ENCODE data around the gene FBXO30. TPM values are rescaled to one million over a fixed set of nuclear protein-coding genes. Genes with fewer than 3 reads are reported as not detected.
A peak's percentile ranks its signal among the peaks of the same experiment; 100 is the strongest.

FBXO30 gene
- total and polyA plus RNA-seq, 8 donors, result 1.2 to 32.5 (median 5.2) TPM

DNA sequence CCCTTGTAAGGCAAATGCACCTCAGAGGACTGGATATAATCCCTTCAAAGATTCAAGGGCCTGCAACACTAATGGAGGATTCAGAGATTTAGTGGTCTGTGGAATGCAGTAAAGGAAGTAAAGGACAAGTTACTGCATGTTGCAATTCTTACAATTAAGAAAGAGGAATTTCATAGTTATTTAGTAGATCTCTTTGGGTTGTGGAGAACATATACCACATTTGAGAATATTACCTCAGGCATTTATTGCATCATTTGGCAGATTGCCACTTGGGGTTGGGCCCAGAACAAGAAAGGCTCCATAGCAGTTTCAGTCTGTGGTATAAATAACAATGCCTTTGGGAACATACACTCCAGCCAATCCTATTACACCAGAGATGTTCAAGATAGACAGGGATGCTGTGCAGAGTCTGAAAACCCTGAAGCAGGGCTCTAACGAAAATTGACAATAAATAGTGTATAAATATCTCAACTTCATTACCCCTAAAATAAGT, 58.4 kb downstream of the FBXO30 start:
- H3K36me3 ChIP-seq, result no peaks in the 10 kb centered on the region
- WGBS, 5 donors, result 29 to 67% (median 39%) methylated on average over 1 of the region's 1 CpG
- peak in 1 of 2 donors; percentile 53 for DNase-seq
- H3K4me1 ChIP-seq, result no peaks in the 10 kb centered on the region
- no peak overlapping the region for H3K27ac ChIP-seq
- TF ChIP-seq EP300 (IDR thresholded peaks at IDR 0.05) (no peak), POLR2A (IDR thresholded peaks at IDR 0.05) (no peak), POLR2AphosphoS5 (IDR thresholded peaks at IDR 0.05) (no peak)
- TF ChIP-seq, protein P1, sequence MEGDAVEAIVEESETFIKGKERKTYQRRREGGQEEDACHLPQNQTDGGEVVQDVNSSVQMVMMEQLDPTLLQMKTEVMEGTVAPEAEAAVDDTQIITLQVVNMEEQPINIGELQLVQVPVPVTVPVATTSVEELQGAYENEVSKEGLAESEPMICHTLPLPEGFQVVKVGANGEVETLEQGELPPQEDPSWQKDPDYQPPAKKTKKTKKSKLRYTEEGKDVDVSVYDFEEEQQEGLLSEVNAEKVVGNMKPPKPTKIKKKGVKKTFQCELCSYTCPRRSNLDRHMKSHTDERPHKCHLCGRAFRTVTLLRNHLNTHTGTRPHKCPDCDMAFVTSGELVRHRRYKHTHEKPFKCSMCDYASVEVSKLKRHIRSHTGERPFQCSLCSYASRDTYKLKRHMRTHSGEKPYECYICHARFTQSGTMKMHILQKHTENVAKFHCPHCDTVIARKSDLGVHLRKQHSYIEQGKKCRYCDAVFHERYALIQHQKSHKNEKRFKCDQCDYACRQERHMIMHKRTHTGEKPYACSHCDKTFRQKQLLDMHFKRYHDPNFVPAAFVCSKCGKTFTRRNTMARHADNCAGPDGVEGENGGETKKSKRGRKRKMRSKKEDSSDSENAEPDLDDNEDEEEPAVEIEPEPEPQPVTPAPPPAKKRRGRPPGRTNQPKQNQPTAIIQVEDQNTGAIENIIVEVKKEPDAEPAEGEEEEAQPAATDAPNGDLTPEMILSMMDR (IDR thresholded peaks at IDR 0.05), result no peak
- no peaks in the 10 kb centered on the region for H3K9me3 ChIP-seq
- H3K27me3 ChIP-seq, result no peaks in the 10 kb centered on the region
- no peak overlapping the region for H3K4me3 ChIP-seq
- intact Hi-C loops (cut with DNase I; ENCODE audit: low total_unique reads), result no loop called here

DNA sequence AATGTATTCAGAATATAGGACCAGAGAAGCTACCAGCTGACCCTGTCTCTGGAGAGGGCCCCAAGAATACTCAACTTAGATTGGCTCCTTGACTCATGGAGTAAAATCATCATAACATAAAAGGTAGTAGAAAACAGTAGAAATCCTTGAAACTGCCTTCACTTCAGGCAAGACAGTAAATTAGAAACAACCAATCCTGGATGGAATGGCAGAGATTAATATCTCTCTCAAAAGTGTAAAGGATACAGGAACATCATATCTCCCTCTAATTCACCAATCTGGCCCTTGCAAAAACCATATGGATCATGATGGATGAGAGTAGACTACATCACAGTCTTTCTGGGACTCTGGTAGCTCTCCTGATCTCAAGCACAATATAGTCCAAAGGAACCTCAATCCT, 58.9 kb downstream of the FBXO30 start:
- TF ChIP-seq, protein P1 (IDR thresholded peaks at IDR 0.05), result no peak
- Histone ChIP-seq H3K9me3 (no peaks in the 10 kb centered on the region), H3K4me3 (no peak overlapping the region), H3K27me3 (no peaks in the 10 kb centered on the region), H3K36me3 (no peaks in the 10 kb centered on the region), H3K27ac (no peak overlapping the region), H3K4me1 (no peaks in the 10 kb centered on the region)
- DNase-seq, result no peak
- intact Hi-C loops (cut with DNase I; ENCODE audit: low total_unique reads), result no loop called here

DNA sequence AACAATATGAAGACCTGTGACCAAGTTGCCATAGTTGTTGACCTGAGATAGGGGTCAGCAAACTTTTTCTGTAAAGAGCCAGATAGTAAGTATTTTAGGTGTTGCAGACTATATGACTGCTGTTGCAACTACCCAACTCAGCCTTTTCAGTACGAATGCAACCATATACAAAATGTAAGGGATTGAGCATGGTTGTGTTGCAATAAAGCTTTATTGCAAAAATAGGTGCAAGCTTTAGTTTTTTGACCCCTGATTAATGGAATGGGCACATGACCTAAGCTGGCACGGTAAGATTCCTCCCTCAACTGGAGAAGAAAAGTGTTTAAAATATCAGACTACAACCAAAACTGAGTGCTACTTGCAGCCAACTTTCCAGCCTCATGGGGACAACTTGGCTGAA, 62.0 kb downstream of the FBXO30 start:
- no peak overlapping the region for H3K4me3 ChIP-seq
- no peaks in the 10 kb centered on the region for H3K27me3 ChIP-seq
- H3K4me1 ChIP-seq, result peaks cover 0 to 7% (median 0%) of the 10 kb centered on the region in 4 donors
- TF ChIP-seq EP300 (IDR thresholded peaks at IDR 0.05) (no peak), POLR2AphosphoS5 (IDR thresholded peaks at IDR 0.05) (no peak), POLR2A (IDR thresholded peaks at IDR 0.05) (no peak)
- TF ChIP-seq, protein P1 (IDR thresholded peaks at IDR 0.05), result no peak
- 74 to 86% (median 83%) methylated on average over 2 of the region's 2 CpGs for WGBS, 5 donors
- no peaks in the 10 kb centered on the region for H3K36me3 ChIP-seq
- no peak overlapping the region for H3K27ac ChIP-seq
- no peaks in the 10 kb centered on the region for H3K9me3 ChIP-seq
- DNase-seq, result no peak
- intact Hi-C loops (cut with DNase I; ENCODE audit: low total_unique reads), result no loop called here

DNA sequence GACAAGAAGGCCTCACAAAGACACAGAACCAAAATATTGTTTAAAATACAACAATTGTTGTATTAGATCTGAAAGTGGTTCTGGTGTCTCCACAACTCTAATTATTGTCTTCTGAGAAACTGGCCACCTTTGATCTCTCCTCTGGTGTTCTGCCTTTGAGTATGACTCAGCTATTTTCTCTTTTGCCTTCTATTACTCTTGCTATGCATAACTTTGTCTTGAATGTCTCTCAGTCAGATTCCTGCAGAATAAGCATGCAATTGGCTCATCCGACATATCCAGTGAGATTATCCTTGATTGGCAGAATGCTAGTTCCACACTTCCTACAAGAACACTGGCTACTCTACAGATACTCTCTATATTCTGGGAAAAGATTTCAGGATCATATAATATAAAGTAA, 65.0 kb downstream of the FBXO30 start:
- Histone ChIP-seq H3K9me3 (no peaks in the 10 kb centered on the region), H3K36me3 (no peaks in the 10 kb centered on the region), H3K27me3 (no peaks in the 10 kb centered on the region), H3K4me1 (peaks cover 0 to 7% (median 0%) of the 10 kb centered on the region in 4 donors), H3K27ac (no peak overlapping the region), H3K4me3 (no peak overlapping the region)
- TF ChIP-seq POLR2A (IDR thresholded peaks at IDR 0.05) (no peak), EP300 (IDR thresholded peaks at IDR 0.05) (no peak), POLR2AphosphoS5 (IDR thresholded peaks at IDR 0.05) (no peak)
- TF ChIP-seq, protein P1 (IDR thresholded peaks at IDR 0.05), result no peak
- DNase-seq, result no peak
- WGBS, 5 donors, result 50 to 80% (median 73%) methylated on average over 1 of the region's 1 CpG
- intact Hi-C loops (cut with DNase I; ENCODE audit: low total_unique reads), result loop anchor here (10.0 kb wide), 1 partner anchor 55 kb away; no protein-coding TSS in a partner anchor

All from stomach (tissue), 9 donors.